Measurements from ENCODE around the gene CHPF2.

CHPF2 gene

DNA sequence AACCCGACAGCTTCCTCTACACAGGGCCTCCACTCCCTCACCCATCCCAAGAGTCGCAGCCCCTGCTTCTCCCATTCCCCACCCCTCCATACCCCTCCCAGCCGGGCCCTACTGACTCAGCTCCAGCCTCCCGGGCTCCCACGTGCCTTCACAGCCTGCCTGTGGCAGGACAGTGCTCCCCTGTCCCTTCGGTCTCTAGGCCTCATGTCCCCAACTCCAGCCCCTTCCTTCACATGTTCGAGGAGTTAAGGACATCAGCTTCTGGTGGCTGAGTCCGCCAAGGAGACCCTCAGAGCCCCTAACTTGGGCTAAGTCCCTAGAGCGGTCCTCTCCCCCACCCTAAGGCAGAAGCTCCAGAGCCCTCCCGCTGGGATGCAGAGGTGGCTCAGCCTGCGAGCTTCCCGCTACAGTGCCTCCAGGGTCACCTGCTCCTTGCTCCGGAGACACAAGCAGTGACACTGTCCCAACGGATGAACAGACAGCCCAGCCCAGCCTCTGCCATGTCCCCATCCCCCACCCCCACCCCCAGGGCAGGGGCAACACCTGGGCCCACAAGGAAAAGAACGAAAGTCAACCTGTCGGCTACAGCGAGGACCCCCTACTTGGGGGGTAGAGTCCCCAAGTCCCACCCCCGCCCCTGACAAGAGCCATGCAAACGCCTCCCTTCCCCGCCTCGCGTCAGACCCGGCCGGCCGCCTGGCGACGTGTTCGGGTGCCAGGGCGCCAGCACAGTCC is 15.5 kb downstream of the CHPF2 start:
- no peak for DNase-seq

- DNase-seq: peak; percentile 47
Measured at GRCh38 chr7:151248346-151249033, 16.2 kb downstream of the CHPF2 start, which contains the start of gene SMARCD3. Gene SMARCD3 (minus strand): TSS chr7:151248694. CDS start chr7:151248562, 132 bp downstream.

DNA sequence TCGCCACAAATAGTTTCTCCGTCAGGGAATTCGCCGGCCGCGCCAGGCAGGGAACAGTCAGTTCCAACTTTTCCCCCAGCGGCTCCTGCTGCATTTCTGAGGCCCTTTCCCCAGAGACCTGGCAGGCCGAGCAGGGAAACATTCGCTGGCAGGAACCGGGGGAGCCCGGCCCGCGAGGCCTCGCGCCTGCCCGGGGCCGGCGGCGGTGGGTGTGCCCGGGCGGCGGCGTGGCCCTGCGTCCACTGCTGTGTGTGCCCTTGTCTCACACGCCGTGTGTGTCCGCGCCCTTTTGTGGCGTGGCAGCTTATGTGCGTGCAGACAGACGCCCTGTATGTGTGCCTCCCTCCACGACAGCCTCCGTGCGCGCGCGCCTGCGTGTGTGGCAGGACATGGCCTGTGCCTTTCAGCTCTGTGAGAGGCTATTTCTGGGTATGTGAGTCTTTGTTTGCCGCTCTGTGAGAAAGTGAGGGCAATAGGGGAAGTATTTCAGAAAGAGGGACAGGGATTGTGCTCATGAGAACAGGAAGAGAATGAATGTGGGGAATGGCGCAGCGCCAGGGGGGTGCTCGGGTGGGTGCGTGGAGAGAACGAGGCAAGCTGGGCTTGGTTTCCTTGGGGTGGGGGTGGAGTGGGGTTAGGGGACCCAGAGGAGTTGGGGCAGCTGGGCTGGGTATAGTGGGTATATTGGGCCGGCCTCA is 16.9 kb downstream of the CHPF2 start:
- peak; percentile 31 for DNase-seq

GRCh38 chr7:151249732-151250072 is 17.4 kb downstream of the CHPF2 start:
- peak; percentile 48 for DNase-seq

GRCh38 chr7:151250181-151251132 is 18.2 kb downstream of the CHPF2 start:
- no peak for DNase-seq

- no peak for DNase-seq
Measured at GRCh38 chr7:151251328-151251688, 19.0 kb downstream of the CHPF2 start.

- DNase-seq: peak; percentile 78
Measured at GRCh38 chr7:151251689-151252560, 19.6 kb downstream of the CHPF2 start.

DNA sequence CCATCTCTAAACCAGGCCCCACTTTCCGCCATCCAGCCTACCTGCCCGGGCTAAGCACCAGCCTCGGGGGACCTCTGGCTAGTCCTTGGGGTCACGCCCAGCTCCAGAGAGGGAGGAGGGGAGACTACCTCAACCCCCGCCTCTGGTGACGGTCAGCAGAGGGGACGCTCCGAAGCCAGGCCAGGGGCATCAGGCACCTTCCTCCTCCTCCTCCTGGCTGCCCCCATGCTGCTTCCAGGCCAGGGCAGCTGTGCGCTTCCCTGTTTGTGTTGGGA is 20.2 kb downstream of the CHPF2 start:
- no peak for DNase-seq

DNA sequence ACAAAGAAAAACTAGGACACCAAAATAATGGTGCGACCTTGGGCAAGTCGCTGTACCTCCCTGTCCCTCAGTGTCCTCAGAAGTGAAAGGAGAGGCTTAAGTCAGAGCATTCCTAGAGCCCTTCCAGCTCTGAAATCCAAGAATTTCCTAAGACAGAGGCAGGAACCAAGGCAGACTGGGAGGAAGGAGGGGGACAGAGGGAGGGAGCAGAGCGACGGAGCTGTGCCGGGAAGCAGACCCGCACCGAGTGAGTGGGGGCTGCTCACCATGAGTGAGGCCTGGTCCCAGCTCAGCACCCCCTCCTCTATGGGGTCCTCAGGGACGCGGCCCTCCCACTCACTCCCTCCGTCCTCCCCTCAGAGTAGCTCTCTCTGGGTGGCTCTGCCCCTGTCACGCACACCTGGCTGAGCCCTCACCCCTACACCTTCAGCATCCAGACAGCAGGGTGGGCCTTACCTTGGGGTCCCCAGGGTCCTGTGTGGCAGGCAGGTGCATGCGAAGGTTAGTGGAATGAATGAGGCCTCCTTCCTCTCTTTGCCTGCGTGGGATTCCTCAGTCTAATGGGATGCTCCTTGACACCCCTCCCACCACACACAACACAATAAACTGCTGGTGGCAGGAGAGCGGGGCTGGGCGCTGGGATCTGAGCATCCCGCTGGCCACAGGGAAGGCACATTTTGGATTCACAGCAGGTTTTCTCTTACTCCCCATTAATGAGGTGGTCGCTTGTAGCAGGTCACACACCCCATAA is 20.9 kb downstream of the CHPF2 start:
- DNase-seq: no peak

DNA sequence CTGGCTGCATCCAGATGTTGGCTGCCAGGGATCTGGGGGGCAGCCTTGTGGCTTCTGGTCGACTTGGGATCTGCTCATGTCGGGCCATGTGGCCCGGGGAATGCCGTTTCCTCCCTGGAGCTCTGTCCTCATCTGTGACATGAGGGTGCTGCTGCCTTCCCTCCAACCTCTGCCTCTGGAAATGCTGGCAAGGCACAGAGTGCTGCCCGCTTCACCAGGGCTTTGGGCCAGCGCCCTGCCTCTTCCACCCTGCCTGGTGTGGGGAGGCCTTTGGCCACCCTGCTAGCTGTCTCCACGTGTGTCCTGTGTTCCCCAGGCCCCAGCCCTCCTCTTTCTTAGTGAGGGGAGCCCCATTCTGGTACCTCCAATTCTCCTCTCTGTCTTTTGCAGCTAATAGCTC is 22.0 kb downstream of the CHPF2 start:
- no peak for DNase-seq

DNA sequence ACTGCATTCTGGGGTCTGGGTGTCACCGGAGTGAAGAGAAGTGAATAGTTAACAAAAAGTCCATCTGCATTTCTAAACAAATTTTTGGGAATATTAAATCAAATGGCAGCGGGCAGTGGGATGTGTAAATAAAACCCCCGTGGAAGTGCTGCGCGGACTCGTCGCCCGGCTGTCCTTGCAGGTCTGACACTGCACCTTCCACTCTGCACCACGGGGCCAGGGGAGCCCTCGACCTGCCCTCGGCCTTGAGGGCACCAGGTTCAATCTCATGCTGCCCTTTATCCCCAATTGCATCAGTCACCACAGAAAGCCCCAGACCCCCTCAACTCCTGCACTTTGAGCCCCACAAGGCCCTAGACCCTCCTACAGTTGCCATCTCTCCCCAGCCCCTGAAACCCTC is 22.6 kb downstream of the CHPF2 start:
- no peak for DNase-seq

DNA sequence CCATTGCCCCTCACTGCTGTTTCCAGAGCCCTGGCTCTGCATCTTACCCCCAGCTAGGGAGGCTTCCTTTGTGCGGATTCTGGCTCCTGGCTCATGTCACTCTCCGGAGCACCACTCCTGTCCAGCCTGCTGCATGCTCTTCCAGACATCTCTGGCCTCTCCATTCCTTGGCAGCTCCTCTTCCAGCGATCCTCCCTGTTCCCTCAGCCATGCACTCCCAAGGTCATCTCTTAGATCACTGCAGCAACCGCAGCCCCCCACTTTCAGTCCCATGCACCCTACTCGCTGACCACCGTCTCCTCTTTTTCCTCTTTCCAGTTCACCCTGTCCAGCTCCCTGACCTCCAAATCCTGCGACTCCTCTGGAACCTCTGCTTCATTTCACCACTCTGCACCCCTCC is 23.1 kb downstream of the CHPF2 start:
- DNase-seq: no peak

DNA sequence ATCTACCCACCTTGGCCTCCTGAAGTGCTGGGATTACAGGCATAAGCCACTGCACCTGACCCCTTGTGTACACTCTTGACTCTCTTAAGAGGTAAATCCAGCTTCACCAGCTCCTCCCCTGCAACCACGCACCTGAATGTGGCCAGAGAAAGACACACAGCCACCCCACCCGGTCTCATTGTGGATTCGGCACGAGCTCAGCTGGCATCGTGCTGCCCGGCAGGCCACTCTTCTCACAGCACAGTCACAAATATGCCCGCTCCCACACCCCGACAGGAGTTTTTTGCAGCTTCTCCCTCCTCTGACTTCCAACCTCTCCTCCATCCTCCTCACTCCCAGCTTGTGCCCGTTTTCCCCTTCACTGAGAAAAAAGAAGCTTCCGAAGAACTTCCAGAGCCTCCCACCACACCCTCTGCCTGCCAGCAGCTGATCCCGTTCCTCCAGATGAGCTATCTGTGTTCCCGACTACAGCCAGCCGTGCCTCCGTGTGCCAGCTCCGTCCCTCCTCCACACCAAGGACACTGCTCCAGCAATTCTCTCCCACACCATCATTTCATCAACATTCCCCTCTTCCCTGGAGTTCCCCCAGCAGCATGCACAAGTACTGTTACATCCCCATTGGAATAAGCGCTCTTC is 24.2 kb downstream of the CHPF2 start:
- DNase-seq: no peak

DNA sequence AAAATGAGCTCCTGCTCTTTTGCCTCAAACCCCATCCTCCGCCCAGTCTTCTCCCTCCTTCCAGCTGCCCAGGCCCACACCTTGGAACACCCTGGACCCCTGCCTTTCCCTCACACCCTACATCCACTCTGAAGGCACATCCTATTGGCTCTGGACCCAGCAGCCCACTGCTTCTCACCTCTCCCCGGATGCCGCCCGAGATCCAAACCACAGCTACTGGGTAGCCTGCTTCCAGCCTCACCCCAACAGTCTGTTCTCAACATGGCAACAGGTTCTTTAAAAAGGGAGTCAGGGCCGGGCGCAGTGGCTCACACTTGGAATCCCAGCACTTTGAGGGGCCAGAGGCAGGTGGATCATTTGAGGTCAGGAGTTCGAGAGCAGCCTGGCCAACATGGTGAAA is 25.7 kb downstream of the CHPF2 start:
- no peak for DNase-seq

DNA sequence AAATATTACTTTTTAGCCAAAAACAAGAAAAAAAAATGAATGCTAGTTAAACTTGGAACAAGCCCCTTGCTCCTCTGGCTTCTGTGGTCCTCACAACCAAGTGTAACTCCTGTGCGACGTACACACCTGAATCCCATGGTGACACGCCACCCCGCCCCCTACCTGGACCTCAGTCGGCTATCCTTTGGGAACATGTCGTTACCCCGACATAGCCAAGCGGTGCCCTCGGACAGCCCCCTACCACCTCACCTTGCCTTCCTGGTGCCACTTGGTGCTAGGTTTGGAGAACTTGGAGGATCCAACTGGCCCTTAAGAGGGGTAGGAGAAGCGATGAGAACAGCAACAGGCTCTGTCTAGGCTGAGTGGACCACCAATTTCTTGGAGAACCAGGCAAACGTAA is 28.2 kb downstream of the CHPF2 start:
- no peak for DNase-seq

GRCh38 chr7:151260883-151261282 is 28.6 kb downstream of the CHPF2 start:
- DNase-seq: no peak

DNA sequence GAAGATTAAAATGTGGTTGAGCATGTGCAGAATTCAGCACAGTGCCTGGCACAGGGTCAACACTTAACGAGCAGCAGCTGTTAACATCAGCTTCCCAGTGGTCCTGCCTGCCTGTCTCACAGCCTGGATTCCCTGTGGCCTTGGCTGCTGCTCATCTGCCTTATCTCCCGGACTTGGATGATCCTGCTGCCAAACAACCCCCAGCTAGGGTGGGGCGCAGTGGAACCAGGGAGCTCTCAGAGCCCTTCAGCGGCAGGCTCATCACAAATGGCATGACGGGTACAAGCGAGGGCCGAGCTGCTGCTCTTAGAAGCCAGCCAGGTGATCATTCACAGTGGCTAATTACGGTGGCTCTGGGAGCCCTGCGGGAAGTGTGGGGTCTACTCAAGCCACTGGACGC is 29.2 kb downstream of the CHPF2 start:
- DNase-seq: no peak

DNA sequence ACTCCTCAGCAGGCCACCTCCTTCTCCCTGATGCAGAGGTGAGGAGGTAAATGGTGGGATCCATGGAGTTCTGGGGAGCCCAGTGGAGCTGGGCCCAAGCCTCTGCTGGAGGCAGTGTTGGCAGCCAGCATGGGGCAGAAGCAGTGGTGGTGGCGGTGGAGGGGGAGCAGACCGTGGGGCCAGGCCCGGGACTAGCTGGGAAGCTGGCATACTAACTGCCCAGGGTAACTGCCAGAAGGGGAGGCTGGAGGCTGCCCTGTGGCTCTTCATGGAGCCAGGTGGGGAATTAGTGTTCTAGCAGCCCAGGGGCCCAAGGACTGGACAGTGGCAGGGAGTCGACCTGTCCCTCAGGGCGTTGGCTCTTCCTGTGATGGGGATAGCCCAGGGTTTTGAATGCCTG is 32.3 kb downstream of the CHPF2 start:
- no peak for DNase-seq

- no peak for DNase-seq
Measured at GRCh38 chr7:151265351-151265931, 33.2 kb downstream of the CHPF2 start.

GRCh38 chr7:151269511-151269910 is 37.2 kb downstream of the CHPF2 start:
- DNase-seq: no peak
